ENCODE measurements around the gene PRKAB2. TPM values are rescaled to one million over a fixed set of nuclear protein-coding genes. Genes with fewer than 3 reads are reported as not detected.

PRKAB2 gene
- total RNA-seq, 6 experiments from 2014 or later = 8.7 to 13.2 (median 11.5) TPM

DNA sequence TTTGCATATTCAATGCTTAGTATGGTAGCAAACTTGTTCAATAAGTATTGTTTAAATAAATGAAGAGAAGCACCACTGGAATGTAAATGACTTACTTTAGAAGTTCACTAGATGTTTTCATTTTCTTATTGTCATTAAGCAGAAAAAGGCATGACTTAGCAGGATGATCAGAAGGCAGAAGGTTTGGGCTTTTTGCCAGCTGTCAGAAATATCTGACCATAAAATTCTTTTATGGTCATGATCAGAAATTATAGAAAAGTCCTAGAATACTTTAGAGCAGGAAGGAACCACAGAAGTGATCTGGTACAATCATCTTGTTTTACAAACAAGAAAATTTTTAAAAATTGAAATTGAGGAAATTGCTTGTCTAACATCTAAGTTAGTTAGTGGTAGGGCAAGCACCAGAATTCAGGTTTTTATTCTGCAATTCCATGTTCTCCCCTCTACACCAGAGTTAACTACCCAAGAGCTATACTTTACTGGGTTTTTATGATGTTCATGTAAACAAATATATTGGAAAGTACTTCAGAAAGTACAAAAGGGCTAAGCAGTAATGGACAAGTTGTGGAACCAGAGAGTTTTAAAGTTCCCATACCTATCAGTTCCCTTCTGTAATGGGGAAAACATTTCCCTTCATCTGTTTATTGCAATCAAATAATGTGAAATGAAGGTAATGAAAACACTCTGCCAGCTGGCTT, 42.7 kb upstream of the PRKAB2 start:
- no peak overlapping the region for H3K27ac Mint-ChIP-seq
- H3K27me3 Mint-ChIP-seq (ENCODE audit: insufficient read depth) = peaks cover 2% of the 10 kb centered on the region
- no peak overlapping the region for H3K4me3 Mint-ChIP-seq
- peaks cover 7% of the 10 kb centered on the region for H3K4me1 Mint-ChIP-seq (ENCODE audit: low read depth)
- no peaks in the 10 kb centered on the region for H3K36me3 Mint-ChIP-seq (ENCODE audit: low read depth)
- no peaks in the 10 kb centered on the region for H3K9me3 Mint-ChIP-seq
- TF ChIP-seq CTCF (IDR thresholded peaks at IDR 0.05) = no peak
- DNase-seq = no peak

GRCh38 chr1:147214325-147214724, 42.1 kb upstream of the PRKAB2 start:
- H3K36me3 Mint-ChIP-seq (ENCODE audit: low read depth) = no peaks in the 10 kb centered on the region
- H3K4me3 Mint-ChIP-seq = no peak overlapping the region
- no peak for TF ChIP-seq CTCF (IDR thresholded peaks at IDR 0.05)
- DNase-seq = no peak
- peaks cover 2% of the 10 kb centered on the region for H3K27me3 Mint-ChIP-seq (ENCODE audit: insufficient read depth)
- H3K4me1 Mint-ChIP-seq (ENCODE audit: low read depth) = peaks cover 7% of the 10 kb centered on the region
- no peaks in the 10 kb centered on the region for H3K9me3 Mint-ChIP-seq
- no peak overlapping the region for H3K27ac Mint-ChIP-seq

DNA sequence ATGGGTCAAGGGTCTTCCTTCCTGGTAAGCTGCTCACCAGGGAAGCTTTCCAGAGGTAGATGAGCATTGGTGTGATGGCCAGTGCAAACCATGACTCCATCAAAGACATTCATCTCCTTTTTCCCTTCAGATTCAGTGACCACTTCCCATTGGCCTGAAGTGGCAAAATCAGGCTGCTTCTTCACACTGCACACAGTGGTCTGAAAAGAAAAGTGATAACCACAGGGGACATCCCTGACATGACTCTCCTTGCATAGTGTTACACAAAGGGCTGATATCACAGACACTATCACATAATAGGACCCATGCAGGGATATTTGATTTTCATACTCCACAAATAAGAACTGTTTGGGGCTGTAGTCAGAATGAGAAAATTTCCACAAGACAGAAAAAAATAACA, 41.0 kb upstream of the PRKAB2 start:
- Mint-ChIP-seq H3K4me1 (ENCODE audit: low read depth) (peaks cover 7% of the 10 kb centered on the region), H3K4me3 (no peak overlapping the region), H3K27me3 (ENCODE audit: insufficient read depth) (peaks cover 2% of the 10 kb centered on the region), H3K27ac (no peak overlapping the region), H3K9me3 (no peaks in the 10 kb centered on the region), H3K36me3 (ENCODE audit: low read depth) (no peaks in the 10 kb centered on the region)
- DNase-seq = no peak
- TF ChIP-seq CTCF (IDR thresholded peaks at IDR 0.05) = no peak

GRCh38 chr1:147211577-147211976, 39.3 kb upstream of the PRKAB2 start:
- no peak for DNase-seq
- Mint-ChIP-seq H3K9me3 (no peaks in the 10 kb centered on the region), H3K27me3 (ENCODE audit: insufficient read depth) (no peaks in the 10 kb centered on the region; the same call in 1 of the 2 replicates), H3K27ac (no peak overlapping the region), H3K4me3 (no peak overlapping the region), H3K36me3 (ENCODE audit: low read depth) (no peaks in the 10 kb centered on the region), H3K4me1 (ENCODE audit: low read depth) (peaks cover 7% of the 10 kb centered on the region)
- TF ChIP-seq CTCF (IDR thresholded peaks at IDR 0.05) = no peak

DNA sequence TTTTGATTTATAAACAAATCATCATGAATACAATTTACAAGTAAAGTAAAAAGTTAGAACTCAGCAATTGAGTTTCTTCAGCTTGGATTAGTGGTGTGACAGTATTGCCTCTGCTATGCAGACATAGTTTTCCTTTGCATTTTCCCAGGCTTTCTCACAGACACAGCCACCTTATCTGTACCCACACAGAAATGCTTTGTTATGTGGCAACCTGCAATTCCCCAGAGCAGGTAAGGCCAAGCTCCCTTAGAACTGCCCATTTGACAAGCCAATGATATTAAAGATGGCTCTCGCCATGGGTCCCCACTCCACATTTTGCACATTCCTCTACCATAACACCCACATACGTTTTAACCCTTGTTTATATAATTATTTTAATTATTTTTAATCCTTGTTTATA, 38.7 kb upstream of the PRKAB2 start:
- no peak for DNase-seq
- TF ChIP-seq CTCF (IDR thresholded peaks at IDR 0.05) = no peak
- H3K27me3 Mint-ChIP-seq (ENCODE audit: insufficient read depth) = no peaks in the 10 kb centered on the region; the same call in 1 of the 2 replicates
- H3K4me3 Mint-ChIP-seq = no peak overlapping the region
- peaks cover 7% of the 10 kb centered on the region for H3K4me1 Mint-ChIP-seq (ENCODE audit: low read depth)
- H3K27ac Mint-ChIP-seq = no peak overlapping the region
- no peaks in the 10 kb centered on the region for H3K36me3 Mint-ChIP-seq (ENCODE audit: low read depth)
- no peaks in the 10 kb centered on the region for H3K9me3 Mint-ChIP-seq

Measured in HFFc6 (cell line).